ENCODE results near the gene AP2A1. TPM values are rescaled to one million over a fixed set of nuclear protein-coding genes. Genes with fewer than 3 reads are reported as not detected.

Gene AP2A1
- total RNA-seq, 1 donor from 2014 or later: 146 TPM

DNA sequence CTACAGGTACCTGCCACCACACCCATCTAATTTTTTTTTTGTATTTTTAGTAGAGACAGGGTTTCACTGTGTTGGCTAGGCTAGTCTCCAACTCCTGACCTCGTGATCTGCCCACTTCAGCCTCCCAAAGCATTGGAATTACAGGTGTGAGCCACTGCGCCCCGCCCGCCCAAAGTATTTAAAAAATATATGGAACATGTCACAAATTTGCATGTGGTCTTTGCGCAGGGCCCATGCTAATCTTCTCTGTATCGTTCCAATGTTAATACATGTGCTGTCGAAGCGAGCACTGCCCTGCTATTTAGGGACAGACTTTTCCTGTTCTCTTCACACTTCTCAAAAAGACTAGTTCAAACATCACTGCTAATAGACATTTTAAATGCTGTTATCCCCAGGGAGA, 2.5 kb upstream of the AP2A1 start:
- H3K4me1 Mint-ChIP-seq (ENCODE audit: low read depth): peaks cover 34% of the 10 kb centered on the region
- H3K4me3 Mint-ChIP-seq (ENCODE audit: unreplicated experiment): no peak overlapping the region
- TF ChIP-seq, protein P1, sequence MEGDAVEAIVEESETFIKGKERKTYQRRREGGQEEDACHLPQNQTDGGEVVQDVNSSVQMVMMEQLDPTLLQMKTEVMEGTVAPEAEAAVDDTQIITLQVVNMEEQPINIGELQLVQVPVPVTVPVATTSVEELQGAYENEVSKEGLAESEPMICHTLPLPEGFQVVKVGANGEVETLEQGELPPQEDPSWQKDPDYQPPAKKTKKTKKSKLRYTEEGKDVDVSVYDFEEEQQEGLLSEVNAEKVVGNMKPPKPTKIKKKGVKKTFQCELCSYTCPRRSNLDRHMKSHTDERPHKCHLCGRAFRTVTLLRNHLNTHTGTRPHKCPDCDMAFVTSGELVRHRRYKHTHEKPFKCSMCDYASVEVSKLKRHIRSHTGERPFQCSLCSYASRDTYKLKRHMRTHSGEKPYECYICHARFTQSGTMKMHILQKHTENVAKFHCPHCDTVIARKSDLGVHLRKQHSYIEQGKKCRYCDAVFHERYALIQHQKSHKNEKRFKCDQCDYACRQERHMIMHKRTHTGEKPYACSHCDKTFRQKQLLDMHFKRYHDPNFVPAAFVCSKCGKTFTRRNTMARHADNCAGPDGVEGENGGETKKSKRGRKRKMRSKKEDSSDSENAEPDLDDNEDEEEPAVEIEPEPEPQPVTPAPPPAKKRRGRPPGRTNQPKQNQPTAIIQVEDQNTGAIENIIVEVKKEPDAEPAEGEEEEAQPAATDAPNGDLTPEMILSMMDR (IDR thresholded peaks at IDR 0.05): no peak
- DNase-seq (ENCODE audit: low spot score): no peak
- H3K36me3 Mint-ChIP-seq (ENCODE audit: low read depth): no peaks in the 10 kb centered on the region
- no peak overlapping the region for H3K27ac Mint-ChIP-seq (ENCODE audit: unreplicated experiment)
- no peaks in the 10 kb centered on the region for H3K27me3 Mint-ChIP-seq (ENCODE audit: low read depth)
- H3K9me3 Mint-ChIP-seq (ENCODE audit: low read depth): no peaks in the 10 kb centered on the region

DNA sequence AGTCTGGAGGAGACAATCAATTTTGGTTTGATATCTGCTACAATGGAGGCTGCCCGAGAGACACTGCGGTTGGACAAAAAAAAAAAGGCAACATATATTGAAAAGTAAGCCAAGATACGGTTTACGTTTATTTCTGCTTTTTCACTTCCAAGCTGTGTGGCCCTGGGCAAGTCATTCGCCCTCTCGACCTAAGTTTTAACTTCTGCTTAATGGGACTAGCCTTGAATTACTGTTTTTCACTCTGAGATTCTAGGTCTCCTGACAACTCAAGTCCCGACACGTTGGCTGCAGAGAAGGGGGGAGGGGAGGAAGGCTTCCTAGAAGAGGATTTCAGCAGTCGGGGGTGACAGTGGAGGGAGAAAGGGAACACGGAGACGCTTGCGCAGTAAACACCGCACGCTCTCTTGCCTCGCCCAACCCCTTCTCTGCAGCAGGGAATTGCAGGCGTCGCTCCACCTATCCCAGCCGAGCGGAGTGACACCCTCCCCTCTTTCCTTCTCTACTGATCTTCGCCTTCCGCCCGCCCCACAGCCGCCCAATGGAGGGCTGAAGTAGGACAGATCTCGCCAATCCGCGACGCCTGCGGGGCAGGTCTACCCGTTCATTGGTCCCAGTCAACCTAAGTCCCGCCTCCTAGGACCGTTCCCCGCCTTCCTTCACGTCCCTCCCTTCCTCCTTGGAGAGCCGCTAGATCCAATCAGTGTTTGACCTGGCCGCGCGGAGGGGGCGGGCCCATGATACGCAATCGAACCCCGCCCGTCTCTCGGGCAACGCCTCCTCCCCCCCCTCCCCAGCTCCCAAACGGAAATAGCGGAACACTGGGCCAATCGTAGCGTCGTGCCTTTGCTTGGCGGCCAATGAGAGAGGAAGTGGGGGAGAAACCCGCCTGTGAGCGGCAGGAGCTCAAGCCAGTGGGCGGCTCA, 533 bp upstream of the AP2A1 start:
- Mint-ChIP-seq H3K27me3 (ENCODE audit: low read depth) (no peaks in the 10 kb centered on the region), H3K27ac (ENCODE audit: unreplicated experiment) (peak overlapping the region; percentile 99), H3K36me3 (ENCODE audit: low read depth) (no peaks in the 10 kb centered on the region), H3K9me3 (ENCODE audit: low read depth) (no peaks in the 10 kb centered on the region), H3K4me3 (ENCODE audit: unreplicated experiment) (peak overlapping the region; percentile 97), H3K4me1 (ENCODE audit: low read depth) (peaks cover 38% of the 10 kb centered on the region)
- peak; percentile 100 for DNase-seq (ENCODE audit: low spot score)
- TF ChIP-seq, protein P1 (IDR thresholded peaks at IDR 0.05): no peak

DNA sequence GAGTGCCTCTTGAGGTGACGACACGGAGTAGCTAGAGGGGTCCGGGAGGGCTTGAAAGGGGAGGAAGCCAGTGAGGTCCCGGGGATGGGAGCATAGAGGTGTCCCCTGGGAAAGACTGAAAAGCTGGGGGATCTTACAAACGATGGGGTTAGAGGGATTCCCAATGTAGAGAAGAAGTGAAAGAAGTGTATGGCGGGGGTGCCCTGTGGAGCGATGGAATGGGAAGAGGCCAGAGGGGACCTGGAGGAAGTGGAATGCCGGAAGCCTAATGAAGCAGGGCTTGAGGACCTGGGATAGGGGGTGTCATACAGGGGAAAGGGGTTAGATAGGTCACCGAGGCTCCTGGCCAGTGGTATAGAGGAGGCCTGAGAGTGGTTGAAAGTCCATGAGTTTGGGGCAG, 580 bp downstream of the AP2A1 start:
- no peak for DNase-seq (ENCODE audit: low spot score)
- H3K4me3 Mint-ChIP-seq (ENCODE audit: unreplicated experiment): peak overlapping the region; percentile 97

DNA sequence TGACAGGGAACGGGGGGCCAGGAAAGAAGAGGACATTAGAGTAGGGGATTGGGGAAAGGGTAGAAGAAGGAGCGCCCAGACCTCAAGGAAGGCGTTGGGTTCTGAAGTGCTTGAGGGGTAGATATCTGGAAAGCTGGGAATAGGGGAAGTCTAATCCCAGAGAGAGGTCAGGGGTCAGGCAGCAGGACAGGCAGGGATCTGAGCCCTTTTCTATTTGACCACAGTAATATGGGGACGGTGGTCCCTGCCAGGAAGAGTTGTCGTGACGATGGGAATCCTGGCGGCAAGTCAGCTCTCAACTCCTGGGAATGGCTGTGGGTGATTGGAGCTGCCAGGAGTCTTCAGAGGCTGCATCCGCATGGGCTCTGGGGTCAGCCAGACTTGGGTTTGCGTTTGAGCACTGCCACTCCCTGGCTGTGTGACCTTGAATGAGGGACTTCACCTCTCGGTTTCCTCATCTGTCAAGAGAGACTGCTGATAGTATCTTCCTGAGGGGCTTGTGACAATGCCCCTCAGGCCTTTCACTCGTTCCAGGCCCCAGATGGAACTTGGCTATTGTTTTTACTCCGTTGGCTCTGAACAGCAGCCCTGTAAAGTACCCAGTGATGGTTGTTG, 1.3 kb downstream of the AP2A1 start:
- Mint-ChIP-seq H3K36me3 (ENCODE audit: low read depth) (peaks cover 2% of the 10 kb centered on the region), H3K27ac (ENCODE audit: unreplicated experiment) (peak overlapping the region; percentile 88), H3K4me3 (ENCODE audit: unreplicated experiment) (peak overlapping the region; percentile 97), H3K4me1 (ENCODE audit: low read depth) (peaks cover 47% of the 10 kb centered on the region), H3K27me3 (ENCODE audit: low read depth) (no peaks in the 10 kb centered on the region), H3K9me3 (ENCODE audit: low read depth) (no peaks in the 10 kb centered on the region)
- TF ChIP-seq, protein P1 (IDR thresholded peaks at IDR 0.05): no peak
- DNase-seq (ENCODE audit: low spot score): no peak

More for the DNA sequence above, 580 bp downstream of the AP2A1 start:
- peaks cover 2% of the 10 kb centered on the region for H3K36me3 Mint-ChIP-seq (ENCODE audit: low read depth)
- TF ChIP-seq, protein P1 (IDR thresholded peaks at IDR 0.05): no peak
- H3K27me3 Mint-ChIP-seq (ENCODE audit: low read depth): no peaks in the 10 kb centered on the region
- H3K9me3 Mint-ChIP-seq (ENCODE audit: low read depth): no peaks in the 10 kb centered on the region
- H3K4me1 Mint-ChIP-seq (ENCODE audit: low read depth): peaks cover 43% of the 10 kb centered on the region
- H3K27ac Mint-ChIP-seq (ENCODE audit: unreplicated experiment): peak overlapping the region; percentile 88

DNA sequence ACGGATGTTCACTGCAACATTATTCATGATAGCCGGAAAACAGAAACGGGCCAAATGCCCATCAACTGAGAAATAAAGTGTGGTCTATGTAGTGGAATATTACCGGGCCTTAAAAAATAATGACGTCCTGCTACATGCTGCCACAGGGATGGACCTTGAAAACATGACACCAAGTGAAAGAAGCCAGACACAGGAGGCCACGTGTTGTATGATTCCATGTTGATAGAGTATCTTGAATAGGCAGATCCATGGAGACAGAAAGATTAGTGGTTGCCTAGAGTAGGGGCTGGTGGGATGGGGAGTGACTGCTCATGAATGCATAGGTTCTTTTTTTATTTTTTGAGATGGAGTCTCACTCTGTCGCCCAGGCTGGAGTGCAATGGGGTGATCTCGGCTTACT, 3.7 kb downstream of the AP2A1 start:
- Mint-ChIP-seq H3K4me1 (ENCODE audit: low read depth) (peaks cover 44% of the 10 kb centered on the region), H3K27me3 (ENCODE audit: low read depth) (no peaks in the 10 kb centered on the region), H3K27ac (ENCODE audit: unreplicated experiment) (no peak overlapping the region), H3K36me3 (ENCODE audit: low read depth) (peaks cover 2% of the 10 kb centered on the region), H3K9me3 (ENCODE audit: low read depth) (no peaks in the 10 kb centered on the region), H3K4me3 (ENCODE audit: unreplicated experiment) (no peak overlapping the region)
- DNase-seq (ENCODE audit: low spot score): no peak
- TF ChIP-seq, protein P1 (IDR thresholded peaks at IDR 0.05): no peak

Data from chondrocyte (in vitro differentiated cells).